Measurements from ENCODE around the gene NEK7.
"Not testable (repeated sequence)": the region's sequence is repeated elsewhere in the genome, so short reads cannot be mapped to it uniquely, and the experiment has no call there.

Gene NEK7

GRCh38 chr1:198191117-198191516 lies 34.3 kb downstream of the NEK7 start:
- Histone ChIP-seq H3K9ac (ENCODE audit: low read length) (no peak overlapping the region), H2BK12ac (ENCODE audit: low read length in 2 of 2) (no peak overlapping the region), H3K14ac (ENCODE audit: low read length in 2 of 2) (no peak overlapping the region), H2AK5ac (ENCODE audit: low read length, severe bottlenecking) (no peak overlapping the region), H2AFZ (ENCODE audit: low read depth, low read length) (no peak overlapping the region), H2BK5ac (ENCODE audit: low read depth, low read length, poor library complexity, severe bottlenecking) (no peak overlapping the region), H3K18ac (ENCODE audit: low read depth in 1 of 2, low read length in 2 of 2) (no peak overlapping the region), H2BK120ac (ENCODE audit: low read depth, low read length) (no peak overlapping the region), H3K27me3 (ENCODE audit: control insufficient read depth in 1 of 2, insufficient read depth in 1 of 2, low read length in 2 of 2) (no peaks in the 10 kb centered on the region), H3K4me3 (ENCODE audit: insufficient read depth in 1 of 2, low read depth in 1 of 2, low read length in 2 of 2) (no peak overlapping the region), H3K9me3 (ENCODE audit: control insufficient read depth, low read length) (no peaks in the 10 kb centered on the region), H3K4me1 (ENCODE audit: control insufficient read depth, insufficient read depth, low read depth, low read length) (no peaks in the 10 kb centered on the region), H3K4ac (ENCODE audit: low read depth in 1 of 2, low read length in 2 of 2) (no peak overlapping the region), H4K91ac (ENCODE audit: low read length) (no peak overlapping the region), H2BK15ac (ENCODE audit: low read depth, poor library complexity, severe bottlenecking) (no peak overlapping the region), H3K79me1 (replicated peaks; ENCODE audit: low read length, poor library complexity, severe bottlenecking) (peaks cover 19% of the 10 kb centered on the region), H3K4me2 (ENCODE audit: low read length, poor library complexity, severe bottlenecking) (no peak overlapping the region), H3K23ac (ENCODE audit: low read length in 2 of 2) (no peak overlapping the region), H3K27ac (ENCODE audit: low read length, poor library complexity, severe bottlenecking) (no peak overlapping the region), H4K8ac (ENCODE audit: low read length) (no peak overlapping the region), H3K36me3 (ENCODE audit: control insufficient read depth in 1 of 2, insufficient read depth in 2 of 2, low read depth in 1 of 2, low read length in 2 of 2) (no peaks in the 10 kb centered on the region)
- 100% methylated on average over 1 of the region's 2 CpGs for WGBS
- no peak for DNase-seq

- H3K9ac ChIP-seq (ENCODE audit: low read length); H3K9me3 ChIP-seq (ENCODE audit: control insufficient read depth, low read length); DNase-seq; H3K14ac ChIP-seq (ENCODE audit: low read length in 2 of 2); H2AFZ ChIP-seq (ENCODE audit: low read depth, low read length); H3K4me1 ChIP-seq (ENCODE audit: control insufficient read depth, insufficient read depth, low read depth, low read length); H3K18ac ChIP-seq (ENCODE audit: low read depth in 1 of 2, low read length in 2 of 2); H2BK15ac ChIP-seq (ENCODE audit: low read depth, poor library complexity, severe bottlenecking); H4K8ac ChIP-seq (ENCODE audit: low read length); H2BK120ac ChIP-seq (ENCODE audit: low read depth, low read length); H2BK5ac ChIP-seq (ENCODE audit: low read depth, low read length, poor library complexity, severe bottlenecking); H2AK5ac ChIP-seq (ENCODE audit: low read length, severe bottlenecking); H3K4me2 ChIP-seq (ENCODE audit: low read length, poor library complexity, severe bottlenecking); H3K4me3 ChIP-seq (ENCODE audit: insufficient read depth in 1 of 2, low read depth in 1 of 2, low read length in 2 of 2); H3K23ac ChIP-seq (ENCODE audit: low read length in 2 of 2); H3K4ac ChIP-seq (ENCODE audit: low read depth in 1 of 2, low read length in 2 of 2); H3K36me3 ChIP-seq (ENCODE audit: control insufficient read depth in 1 of 2, insufficient read depth in 2 of 2, low read depth in 1 of 2, low read length in 2 of 2); H4K91ac ChIP-seq (ENCODE audit: low read length); H3K27me3 ChIP-seq (ENCODE audit: control insufficient read depth in 1 of 2, insufficient read depth in 1 of 2, low read length in 2 of 2); H2BK12ac ChIP-seq (ENCODE audit: low read length in 2 of 2); H3K27ac ChIP-seq (ENCODE audit: low read length, poor library complexity, severe bottlenecking): not testable (repeated sequence)
- peaks cover 17% of the 10 kb centered on the region for H3K79me1 ChIP-seq (replicated peaks; ENCODE audit: low read length, poor library complexity, severe bottlenecking)
- WGBS, result no CpG with 5 or more reads among the region's 1 CpG
These were observed 37.1 kb downstream of the NEK7 start for GRCh38 chr1:198193871-198194270.

- no peak overlapping the region for H2BK12ac ChIP-seq (ENCODE audit: low read length in 2 of 2)
- no peak for DNase-seq
- no peak overlapping the region for H3K4me2 ChIP-seq (ENCODE audit: low read length, poor library complexity, severe bottlenecking)
- no peaks in the 10 kb centered on the region for H3K36me3 ChIP-seq (ENCODE audit: control insufficient read depth in 1 of 2, insufficient read depth in 2 of 2, low read depth in 1 of 2, low read length in 2 of 2)
- H3K9ac ChIP-seq (ENCODE audit: low read length), result no peak overlapping the region
- peaks cover 20% of the 10 kb centered on the region for H3K79me1 ChIP-seq (replicated peaks; ENCODE audit: low read length, poor library complexity, severe bottlenecking)
- no peak overlapping the region for H2BK15ac ChIP-seq (ENCODE audit: low read depth, poor library complexity, severe bottlenecking)
- WGBS, result 95% methylated on average over 3 of the region's 3 CpGs
- no peak overlapping the region for H3K4me3 ChIP-seq (ENCODE audit: insufficient read depth in 1 of 2, low read depth in 1 of 2, low read length in 2 of 2)
- H4K8ac ChIP-seq (ENCODE audit: low read length), result no peak overlapping the region
- no peak overlapping the region for H3K23ac ChIP-seq (ENCODE audit: low read length in 2 of 2)
- no peak overlapping the region for H3K4ac ChIP-seq (ENCODE audit: low read depth in 1 of 2, low read length in 2 of 2)
- H3K18ac ChIP-seq (ENCODE audit: low read depth in 1 of 2, low read length in 2 of 2), result no peak overlapping the region
- H2BK120ac ChIP-seq (ENCODE audit: low read depth, low read length), result no peak overlapping the region
- no peaks in the 10 kb centered on the region for H3K9me3 ChIP-seq (ENCODE audit: control insufficient read depth, low read length)
- no peak overlapping the region for H2BK5ac ChIP-seq (ENCODE audit: low read depth, low read length, poor library complexity, severe bottlenecking)
- no peaks in the 10 kb centered on the region for H3K4me1 ChIP-seq (ENCODE audit: control insufficient read depth, insufficient read depth, low read depth, low read length)
- H4K91ac ChIP-seq (ENCODE audit: low read length), result no peak overlapping the region
- H2AFZ ChIP-seq (ENCODE audit: low read depth, low read length), result no peak overlapping the region
- H3K27me3 ChIP-seq (ENCODE audit: control insufficient read depth in 1 of 2, insufficient read depth in 1 of 2, low read length in 2 of 2), result no peaks in the 10 kb centered on the region
- no peak overlapping the region for H2AK5ac ChIP-seq (ENCODE audit: low read length, severe bottlenecking)
- no peak overlapping the region for H3K27ac ChIP-seq (ENCODE audit: low read length, poor library complexity, severe bottlenecking)
- no peak overlapping the region for H3K14ac ChIP-seq (ENCODE audit: low read length in 2 of 2)
These were observed 39.8 kb downstream of the NEK7 start for GRCh38 chr1:198196630-198197029.

GRCh38 chr1:198197285-198197684 lies 40.5 kb downstream of the NEK7 start:
- Histone ChIP-seq H3K27me3 (ENCODE audit: control insufficient read depth in 1 of 2, insufficient read depth in 1 of 2, low read length in 2 of 2) (no peaks in the 10 kb centered on the region), H3K23ac (ENCODE audit: low read length in 2 of 2) (no peak overlapping the region), H3K4me3 (ENCODE audit: insufficient read depth in 1 of 2, low read depth in 1 of 2, low read length in 2 of 2) (no peak overlapping the region), H3K4me2 (ENCODE audit: low read length, poor library complexity, severe bottlenecking) (no peak overlapping the region), H4K91ac (ENCODE audit: low read length) (no peak overlapping the region), H3K4ac (ENCODE audit: low read depth in 1 of 2, low read length in 2 of 2) (no peak overlapping the region), H3K14ac (ENCODE audit: low read length in 2 of 2) (no peak overlapping the region), H3K4me1 (ENCODE audit: control insufficient read depth, insufficient read depth, low read depth, low read length) (no peaks in the 10 kb centered on the region), H2BK15ac (ENCODE audit: low read depth, poor library complexity, severe bottlenecking) (no peak overlapping the region), H2AFZ (ENCODE audit: low read depth, low read length) (no peak overlapping the region), H3K9me3 (ENCODE audit: control insufficient read depth, low read length) (no peaks in the 10 kb centered on the region), H2BK5ac (ENCODE audit: low read depth, low read length, poor library complexity, severe bottlenecking) (no peak overlapping the region), H2BK120ac (ENCODE audit: low read depth, low read length) (no peak overlapping the region), H3K36me3 (ENCODE audit: control insufficient read depth in 1 of 2, insufficient read depth in 2 of 2, low read depth in 1 of 2, low read length in 2 of 2) (no peaks in the 10 kb centered on the region), H2AK5ac (ENCODE audit: low read length, severe bottlenecking) (no peak overlapping the region), H4K8ac (ENCODE audit: low read length) (no peak overlapping the region), H3K27ac (ENCODE audit: low read length, poor library complexity, severe bottlenecking) (no peak overlapping the region), H3K9ac (ENCODE audit: low read length) (no peak overlapping the region), H2BK12ac (ENCODE audit: low read length in 2 of 2) (no peak overlapping the region), H3K18ac (ENCODE audit: low read depth in 1 of 2, low read length in 2 of 2) (no peak overlapping the region), H3K79me1 (replicated peaks; ENCODE audit: low read length, poor library complexity, severe bottlenecking) (peaks cover 25% of the 10 kb centered on the region)
- no peak for DNase-seq
- 100% methylated on average over 1 of the region's 1 CpG for WGBS
